ENCODE results near the gene PVR.

Gene PVR

GRCh38 chr19:44643605-44644401, at the start of gene PVR:
Gene PVR (plus strand): TSS chr19:44643910. CDS start chr19:44644097, 187 bp downstream.
- H3K27ac ChIP-seq (ENCODE audit: low read length): no peak within 1 kb of the TSS

GRCh38 chr19:44596428-44597130, 47.1 kb upstream of the PVR start:
- Histone ChIP-seq H2AFZ (ENCODE audit: low read depth, low read length) (no peak overlapping the region), H3K27me3 (ENCODE audit: low read depth, low read length) (peaks cover 8% of the 10 kb centered on the region; the same call in 1 of the 2 replicates), H3K4me1 (ENCODE audit: low read length) (no peaks in the 10 kb centered on the region), H3K4me3 (ENCODE audit: low read length) (no peak overlapping the region), H3K27ac (ENCODE audit: low read length) (no peak overlapping the region), H3K9ac (ENCODE audit: low read length) (no peak overlapping the region), H3K36me3 (replicated peaks; ENCODE audit: low read depth, low read length) (no peaks in the 10 kb centered on the region), H3K4me2 (ENCODE audit: low read length) (no peak overlapping the region), H3K9me3 (ENCODE audit: insufficient read depth, low read length) (no peaks in the 10 kb centered on the region), H3K79me2 (ENCODE audit: low read length) (no peaks in the 10 kb centered on the region), H4K20me1 (ENCODE audit: insufficient read depth, low read length) (no peaks in the 10 kb centered on the region)
- TF ChIP-seq EZH2phosphoT487 (IDR thresholded peaks at IDR 0.05; ENCODE audit: low read depth) (no peak), CTCF (IDR thresholded peaks at IDR 0.05; ENCODE audit: low read depth, low read length) (no peak)

More at GRCh38 chr19:44643605-44644401, at the start of gene PVR:
- peaks cover 2% of the 10 kb centered on the region; the same call in 1 of the 2 replicates for H3K27me3 ChIP-seq (ENCODE audit: low read depth, low read length)
- no peaks in the 10 kb centered on the region for H3K4me1 ChIP-seq (ENCODE audit: low read length)
- H3K4me3 ChIP-seq (ENCODE audit: low read length): no peak within 1 kb of the TSS
- H3K9ac ChIP-seq (ENCODE audit: low read length): no peak within 1 kb of the TSS
- H3K36me3 ChIP-seq (replicated peaks; ENCODE audit: low read depth, low read length): no peaks in the 10 kb centered on the region
- H4K20me1 ChIP-seq (ENCODE audit: insufficient read depth, low read length): no peaks in the 10 kb centered on the region
- TF ChIP-seq CTCF (IDR thresholded peaks at IDR 0.05; ENCODE audit: low read depth, low read length) (no peak), EZH2phosphoT487 (IDR thresholded peaks at IDR 0.05; ENCODE audit: low read depth) (no peak)
- no peaks in the 10 kb centered on the region for H3K9me3 ChIP-seq (ENCODE audit: insufficient read depth, low read length)
- no peaks in the 10 kb centered on the region for H3K79me2 ChIP-seq (ENCODE audit: low read length)
- no peak within 1 kb of the TSS for H3K4me2 ChIP-seq (ENCODE audit: low read length)
- H2AFZ ChIP-seq (ENCODE audit: low read depth, low read length): no peak within 1 kb of the TSS

- no peak for TF ChIP-seq EZH2phosphoT487 (IDR thresholded peaks at IDR 0.05; ENCODE audit: low read depth)
- TF ChIP-seq CTCF (IDR thresholded peaks at IDR 0.05; ENCODE audit: low read depth, low read length): no peak
- Histone ChIP-seq H3K27ac (ENCODE audit: low read length) (no peak overlapping the region), H3K27me3 (ENCODE audit: low read depth, low read length) (peaks cover 8% of the 10 kb centered on the region; the same call in 1 of the 2 replicates), H3K9ac (ENCODE audit: low read length) (no peak overlapping the region), H3K4me2 (ENCODE audit: low read length) (no peak overlapping the region), H2AFZ (ENCODE audit: low read depth, low read length) (no peak overlapping the region), H3K36me3 (replicated peaks; ENCODE audit: low read depth, low read length) (no peaks in the 10 kb centered on the region), H3K4me1 (ENCODE audit: low read length) (no peaks in the 10 kb centered on the region), H4K20me1 (ENCODE audit: insufficient read depth, low read length) (no peaks in the 10 kb centered on the region), H3K79me2 (ENCODE audit: low read length) (no peaks in the 10 kb centered on the region), H3K4me3 (ENCODE audit: low read length) (no peak overlapping the region), H3K9me3 (ENCODE audit: insufficient read depth, low read length) (no peaks in the 10 kb centered on the region)
Measured at GRCh38 chr19:44597131-44597491, 46.6 kb upstream of the PVR start.

GRCh38 chr19:44598355-44598754, 45.4 kb upstream of the PVR start:
- TF ChIP-seq EZH2phosphoT487 (IDR thresholded peaks at IDR 0.05; ENCODE audit: low read depth) (no peak), CTCF (IDR thresholded peaks at IDR 0.05; ENCODE audit: low read depth, low read length) (no peak)
- no peak overlapping the region for H3K27ac ChIP-seq (ENCODE audit: low read length)
- H3K4me1 ChIP-seq (ENCODE audit: low read length): no peaks in the 10 kb centered on the region
- no peak overlapping the region for H3K4me3 ChIP-seq (ENCODE audit: low read length)
- no peak overlapping the region for H3K9ac ChIP-seq (ENCODE audit: low read length)
- no peaks in the 10 kb centered on the region for H3K9me3 ChIP-seq (ENCODE audit: insufficient read depth, low read length)
- H2AFZ ChIP-seq (ENCODE audit: low read depth, low read length): no peak overlapping the region
- no peaks in the 10 kb centered on the region for H3K79me2 ChIP-seq (ENCODE audit: low read length)
- peaks cover 10% of the 10 kb centered on the region; the same call in 1 of the 2 replicates for H3K27me3 ChIP-seq (ENCODE audit: low read depth, low read length)
- no peaks in the 10 kb centered on the region for H3K36me3 ChIP-seq (replicated peaks; ENCODE audit: low read depth, low read length)
- no peak overlapping the region for H3K4me2 ChIP-seq (ENCODE audit: low read length)
- no peaks in the 10 kb centered on the region for H4K20me1 ChIP-seq (ENCODE audit: insufficient read depth, low read length)
